AG09309 (cell line): ENCODE results near the gene KHNYN.

ENCODE experiments used
- DNase-seq: peaks from one replicate; pipeline ENCODE4 v3.0.0-alpha.2; 2010; ENCODE audit warnings: low read depth
- H3K4me3 ChIP-seq: 2 replicates; pipeline ENCODE4 v1.5.1; 2011; ENCODE audit warnings: mild to moderate bottlenecking, low read depth, low read length, moderate library complexity; ENCODE audit not compliant: control insufficient read depth
- TF ChIP-seq, protein P1 (sequence below): IDR thresholded peaks from 2 replicates; pipeline ENCODE4 v1.5.1; 2011; ENCODE audit warnings: mild to moderate bottlenecking, low read depth, low read length, inconsistent platforms; ENCODE audit not compliant: insufficient read depth, control insufficient read depth; ENCODE audit errors: missing control alignments

The KHNYN gene

DNA sequence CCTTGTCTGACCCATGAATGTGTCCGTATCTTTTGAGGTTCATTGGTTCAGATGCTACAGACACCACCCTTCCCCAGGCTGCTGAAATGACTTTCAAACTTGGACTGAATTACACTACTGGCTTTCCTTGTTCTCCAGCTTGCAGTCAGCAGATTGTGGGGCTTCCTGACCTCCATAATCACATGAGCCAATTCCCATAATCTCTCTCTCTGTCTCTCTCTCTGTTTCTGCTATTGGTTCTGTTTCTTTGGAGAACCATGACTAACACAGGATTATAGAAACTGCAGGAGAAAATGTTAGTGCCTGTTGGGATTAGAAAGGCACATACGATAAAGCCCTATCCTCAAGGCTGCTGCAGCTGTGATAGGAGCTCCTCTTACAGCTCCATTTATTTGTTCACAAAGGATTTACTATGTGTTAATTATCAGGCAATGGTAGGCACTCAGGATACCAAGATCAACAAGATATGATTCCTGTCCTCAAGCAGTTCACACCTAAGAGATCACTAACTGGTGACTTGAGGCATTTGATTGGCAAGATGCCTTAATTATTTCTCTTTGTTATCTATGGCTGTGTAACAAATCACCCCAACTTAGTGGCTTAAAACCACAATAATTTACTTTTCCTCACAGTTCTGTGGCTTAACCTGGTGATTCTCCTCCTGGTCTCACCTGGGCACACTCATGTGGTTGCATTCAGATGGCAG lies 41.1 kb upstream of the KHNYN start:
- no peak for DNase-seq
- no peak overlapping the region for H3K4me3 ChIP-seq
- TF ChIP-seq, protein P1, sequence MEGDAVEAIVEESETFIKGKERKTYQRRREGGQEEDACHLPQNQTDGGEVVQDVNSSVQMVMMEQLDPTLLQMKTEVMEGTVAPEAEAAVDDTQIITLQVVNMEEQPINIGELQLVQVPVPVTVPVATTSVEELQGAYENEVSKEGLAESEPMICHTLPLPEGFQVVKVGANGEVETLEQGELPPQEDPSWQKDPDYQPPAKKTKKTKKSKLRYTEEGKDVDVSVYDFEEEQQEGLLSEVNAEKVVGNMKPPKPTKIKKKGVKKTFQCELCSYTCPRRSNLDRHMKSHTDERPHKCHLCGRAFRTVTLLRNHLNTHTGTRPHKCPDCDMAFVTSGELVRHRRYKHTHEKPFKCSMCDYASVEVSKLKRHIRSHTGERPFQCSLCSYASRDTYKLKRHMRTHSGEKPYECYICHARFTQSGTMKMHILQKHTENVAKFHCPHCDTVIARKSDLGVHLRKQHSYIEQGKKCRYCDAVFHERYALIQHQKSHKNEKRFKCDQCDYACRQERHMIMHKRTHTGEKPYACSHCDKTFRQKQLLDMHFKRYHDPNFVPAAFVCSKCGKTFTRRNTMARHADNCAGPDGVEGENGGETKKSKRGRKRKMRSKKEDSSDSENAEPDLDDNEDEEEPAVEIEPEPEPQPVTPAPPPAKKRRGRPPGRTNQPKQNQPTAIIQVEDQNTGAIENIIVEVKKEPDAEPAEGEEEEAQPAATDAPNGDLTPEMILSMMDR = no peak

DNA sequence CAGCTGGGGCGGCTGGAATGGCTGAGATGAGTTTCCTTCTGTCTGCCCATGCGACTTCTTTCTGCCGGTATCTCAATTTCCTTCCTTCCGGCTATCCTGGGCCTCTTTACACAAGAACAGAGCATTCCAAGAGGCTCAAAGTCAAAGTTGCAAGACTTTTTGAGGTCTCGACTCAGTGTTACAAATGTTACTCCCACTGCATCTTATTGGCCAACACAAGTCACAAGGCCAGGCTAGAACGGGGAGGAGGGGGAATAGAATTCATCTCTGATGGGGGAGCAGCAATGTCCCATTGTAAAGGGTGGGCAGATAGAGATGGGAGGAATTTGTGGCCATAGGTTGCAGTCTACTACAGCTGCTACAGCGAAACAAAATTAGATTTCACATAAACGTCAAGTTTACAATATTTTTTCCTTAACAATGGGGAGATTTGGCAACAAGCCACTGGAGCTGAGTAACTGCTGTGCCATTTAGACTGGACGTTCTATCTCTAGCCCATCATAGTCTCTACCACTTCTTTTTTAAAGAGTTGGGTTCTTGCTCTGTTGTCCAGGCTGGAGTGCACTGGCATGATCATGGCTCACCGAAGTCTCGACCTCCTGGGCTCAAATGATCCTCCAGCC lies 40.4 kb upstream of the KHNYN start:
- DNase-seq = no peak
- H3K4me3 ChIP-seq = no peak overlapping the region
- TF ChIP-seq, protein P1 = no peak

DNA sequence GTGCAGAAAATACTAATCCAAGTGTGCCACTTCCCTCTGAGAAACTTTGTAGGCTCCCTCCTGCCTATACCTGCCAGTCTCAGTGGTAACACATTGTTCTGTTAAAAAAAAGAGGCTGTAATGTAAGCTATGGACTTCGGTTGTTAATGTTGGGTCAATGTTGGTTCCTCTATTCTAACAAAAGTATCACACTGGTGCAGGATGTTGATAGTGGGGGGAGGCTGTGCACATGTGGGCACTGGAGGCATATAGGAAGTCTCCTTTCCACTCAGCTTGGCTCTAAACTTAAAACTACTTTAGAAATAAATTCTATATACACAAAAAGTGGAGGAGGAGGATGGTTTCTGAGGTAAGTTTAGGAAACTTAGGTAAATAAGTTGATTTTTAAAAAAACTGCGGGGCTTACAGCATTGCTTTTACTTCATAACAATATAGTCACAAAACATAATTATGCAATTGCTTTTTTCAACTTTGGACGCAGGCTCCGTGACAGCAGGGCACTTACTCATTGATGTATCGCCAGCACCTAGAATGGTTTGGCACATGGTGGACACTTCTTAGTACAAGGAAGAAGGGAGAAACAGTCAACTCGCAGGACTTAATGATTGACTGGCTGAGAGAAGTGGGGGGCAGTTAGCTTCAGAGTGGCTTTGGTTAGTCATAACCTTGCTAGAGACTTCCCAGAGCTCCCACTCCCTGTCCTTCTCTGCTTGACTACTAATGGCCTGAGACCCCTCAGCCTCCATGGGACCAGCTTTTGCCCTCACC lies 38.9 kb upstream of the KHNYN start:
- TF ChIP-seq, protein P1 = no peak
- no peak for DNase-seq
- no peak overlapping the region for H3K4me3 ChIP-seq

DNA sequence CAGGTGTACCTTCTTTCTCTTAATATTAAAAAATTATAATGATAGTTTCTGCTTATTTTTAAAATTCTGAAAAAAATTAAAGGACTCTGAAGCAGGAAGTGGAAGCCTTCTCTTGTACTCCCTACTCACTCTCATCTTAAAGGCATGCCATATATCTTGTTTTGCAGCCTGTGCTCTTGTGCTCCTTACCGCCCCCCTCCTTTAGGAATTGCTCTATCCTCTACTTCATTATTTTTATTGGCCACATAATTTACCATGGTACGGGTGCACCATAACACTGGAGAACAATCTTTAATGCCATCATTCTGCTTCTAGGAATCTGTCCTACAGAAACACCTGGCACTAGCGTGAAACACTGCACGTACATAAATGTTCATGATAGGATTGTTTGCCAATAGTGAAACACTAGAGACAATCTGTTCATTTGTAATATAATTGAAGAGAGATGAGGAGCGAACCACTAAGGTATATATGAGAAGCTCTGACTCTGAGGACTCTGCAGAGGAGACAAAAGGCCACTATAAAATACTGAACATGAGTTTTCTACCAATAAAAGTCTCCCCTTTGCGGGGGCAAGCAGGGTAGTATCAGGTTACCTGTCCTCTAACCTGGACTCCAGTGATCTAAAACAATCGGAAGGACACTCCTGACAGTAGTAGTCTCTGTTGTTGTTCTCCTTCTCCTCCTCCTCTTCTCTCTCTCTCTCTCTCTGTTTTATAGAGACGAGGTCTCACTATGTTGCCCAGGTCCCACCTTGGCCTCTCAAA lies 37.2 kb upstream of the KHNYN start:
- DNase-seq = no peak
- H3K4me3 ChIP-seq = no peak overlapping the region
- TF ChIP-seq, protein P1 = no peak

DNA sequence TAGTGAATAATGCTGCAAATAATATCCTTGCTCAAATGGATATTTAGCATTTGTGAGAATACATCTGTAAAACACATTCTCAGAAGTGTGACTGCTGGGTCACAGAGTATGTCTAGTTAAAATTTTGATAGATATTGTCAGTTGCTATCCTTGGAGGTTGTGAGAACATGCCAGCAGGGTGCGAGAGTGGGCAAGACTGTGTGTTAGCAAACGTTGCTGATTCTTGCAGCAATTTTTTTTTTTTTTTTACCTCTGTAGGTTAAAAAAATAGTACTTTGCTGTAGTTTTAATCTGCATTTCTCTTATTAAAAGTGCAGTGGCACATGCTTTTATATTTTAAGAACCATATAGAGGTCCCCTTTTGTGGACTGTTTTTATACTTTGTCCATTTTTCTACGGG lies 35.5 kb upstream of the KHNYN start:
- no peak overlapping the region for H3K4me3 ChIP-seq
- no peak for DNase-seq
- TF ChIP-seq, protein P1 = no peak
